Fibroblast of the aortic adventitia (primary cell): ENCODE data around the gene DCAF7. TPM values are rescaled to one million over a fixed set of nuclear protein-coding genes. Genes with fewer than 3 reads are reported as not detected.
A peak's percentile ranks its signal among the peaks of the same experiment; 100 is the strongest.

Experiments
- DNase-seq: peaks from one replicate; pipeline ENCODE4 v3.0.0-alpha.2; 2010; ENCODE audit warnings: low read depth
- H3K4me3 ChIP-seq: 2 replicates; pipeline ENCODE4 v1.5.1; 2011; ENCODE audit warnings: low read depth, mild to moderate bottlenecking, control low read depth, low read length, moderate library complexity
- CTCF ChIP-seq: IDR thresholded peaks from 2 replicates; pipeline ENCODE4 v1.5.1; 2011; ENCODE audit warnings: mild to moderate bottlenecking, low read length, control low read depth, inconsistent platforms; ENCODE audit not compliant: insufficient read depth
- total RNA-seq: library from RNA; depleted of rRNA; stranded (reverse); fragments of >200 nt; gene quantifications from 2 replicates; pipeline ENCODE4 v1.2.3, GENCODE V29; 2012; ENCODE audit warnings: low replicate concordance

The DCAF7 gene
- total RNA-seq, 1 donor = 31.5 TPM

- TF ChIP-seq CTCF = no peak
- H3K4me3 ChIP-seq = no peak overlapping the region
- DNase-seq = no peak
Measured at GRCh38 chr17:63568563-63568962, 18.3 kb downstream of the DCAF7 start.

GRCh38 chr17:63571632-63572310 is 21.5 kb downstream of the DCAF7 start:
- TF ChIP-seq CTCF = no peak
- no peak overlapping the region for H3K4me3 ChIP-seq
- DNase-seq = peak; percentile 83

GRCh38 chr17:63573634-63574033 is 23.4 kb downstream of the DCAF7 start:
- peak; percentile 44 for TF ChIP-seq CTCF
- H3K4me3 ChIP-seq = no peak overlapping the region
- peak; percentile 5 for DNase-seq

GRCh38 chr17:63578027-63578768 is 27.9 kb downstream of the DCAF7 start:
- TF ChIP-seq CTCF = no peak
- H3K4me3 ChIP-seq = no peak overlapping the region
- DNase-seq = no peak

GRCh38 chr17:63578769-63579111 is 28.5 kb downstream of the DCAF7 start:
- TF ChIP-seq CTCF = no peak
- no peak overlapping the region for H3K4me3 ChIP-seq
- DNase-seq = no peak

GRCh38 chr17:63579633-63580032 is 29.4 kb downstream of the DCAF7 start:
- DNase-seq = no peak
- no peak for TF ChIP-seq CTCF
- no peak overlapping the region for H3K4me3 ChIP-seq
